Measurements from ENCODE around the gene OR10H2.

OR10H2 gene

GRCh38 chr19:15733895-15734294, 6.1 kb downstream of the OR10H2 start:
- Histone ChIP-seq H3K4me2 (ENCODE audit: low read length) (no peak overlapping the region), H3K4me3 (ENCODE audit: low read length) (no peak overlapping the region), H3K36me3 (replicated peaks; ENCODE audit: low read depth, low read length) (no peaks in the 10 kb centered on the region), H3K9me3 (ENCODE audit: insufficient read depth, low read length) (no peaks in the 10 kb centered on the region), H3K27me3 (ENCODE audit: low read depth, low read length) (peaks cover 4% of the 10 kb centered on the region; the same call in 1 of the 2 replicates), H2AFZ (ENCODE audit: low read depth, low read length) (no peak overlapping the region), H3K79me2 (ENCODE audit: low read length) (no peaks in the 10 kb centered on the region), H3K27ac (ENCODE audit: low read length) (no peak overlapping the region), H4K20me1 (ENCODE audit: insufficient read depth, low read length) (no peaks in the 10 kb centered on the region), H3K4me1 (ENCODE audit: low read length) (no peaks in the 10 kb centered on the region), H3K9ac (ENCODE audit: low read length) (no peak overlapping the region)
- TF ChIP-seq, protein P1, sequence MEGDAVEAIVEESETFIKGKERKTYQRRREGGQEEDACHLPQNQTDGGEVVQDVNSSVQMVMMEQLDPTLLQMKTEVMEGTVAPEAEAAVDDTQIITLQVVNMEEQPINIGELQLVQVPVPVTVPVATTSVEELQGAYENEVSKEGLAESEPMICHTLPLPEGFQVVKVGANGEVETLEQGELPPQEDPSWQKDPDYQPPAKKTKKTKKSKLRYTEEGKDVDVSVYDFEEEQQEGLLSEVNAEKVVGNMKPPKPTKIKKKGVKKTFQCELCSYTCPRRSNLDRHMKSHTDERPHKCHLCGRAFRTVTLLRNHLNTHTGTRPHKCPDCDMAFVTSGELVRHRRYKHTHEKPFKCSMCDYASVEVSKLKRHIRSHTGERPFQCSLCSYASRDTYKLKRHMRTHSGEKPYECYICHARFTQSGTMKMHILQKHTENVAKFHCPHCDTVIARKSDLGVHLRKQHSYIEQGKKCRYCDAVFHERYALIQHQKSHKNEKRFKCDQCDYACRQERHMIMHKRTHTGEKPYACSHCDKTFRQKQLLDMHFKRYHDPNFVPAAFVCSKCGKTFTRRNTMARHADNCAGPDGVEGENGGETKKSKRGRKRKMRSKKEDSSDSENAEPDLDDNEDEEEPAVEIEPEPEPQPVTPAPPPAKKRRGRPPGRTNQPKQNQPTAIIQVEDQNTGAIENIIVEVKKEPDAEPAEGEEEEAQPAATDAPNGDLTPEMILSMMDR (IDR thresholded peaks at IDR 0.05; ENCODE audit: low read depth, low read length), result no peak
- TF ChIP-seq EZH2phosphoT487 (IDR thresholded peaks at IDR 0.05; ENCODE audit: low read depth), result no peak

- H3K79me2 ChIP-seq (ENCODE audit: low read length), result no peaks in the 10 kb centered on the region
- no peaks in the 10 kb centered on the region for H4K20me1 ChIP-seq (ENCODE audit: insufficient read depth, low read length)
- no peak within 1 kb of the TSS for H2AFZ ChIP-seq (ENCODE audit: low read depth, low read length)
- H3K4me1 ChIP-seq (ENCODE audit: low read length), result no peaks in the 10 kb centered on the region
- no peak within 1 kb of the TSS for H3K27ac ChIP-seq (ENCODE audit: low read length)
- H3K4me2 ChIP-seq (ENCODE audit: low read length), result no peak within 1 kb of the TSS
- no peak within 1 kb of the TSS for H3K9ac ChIP-seq (ENCODE audit: low read length)
- no peaks in the 10 kb centered on the region for H3K36me3 ChIP-seq (replicated peaks; ENCODE audit: low read depth, low read length)
- peaks cover 2% of the 10 kb centered on the region; the same call in 1 of the 2 replicates for H3K27me3 ChIP-seq (ENCODE audit: low read depth, low read length)
- peaks cover 4% of the 10 kb centered on the region; the same call in 1 of the 2 replicates for H3K9me3 ChIP-seq (ENCODE audit: insufficient read depth, low read length)
- TF ChIP-seq, protein P1 (IDR thresholded peaks at IDR 0.05; ENCODE audit: low read depth, low read length), result no peak
- no peak for TF ChIP-seq EZH2phosphoT487 (IDR thresholded peaks at IDR 0.05; ENCODE audit: low read depth)
- H3K4me3 ChIP-seq (ENCODE audit: low read length), result no peak within 1 kb of the TSS
Observed at GRCh38 chr19:15737722-15738121, 9.9 kb downstream of the OR10H2 start, which contains the start of gene OR10H3. Gene OR10H3, plus strand, starts transcription at chr19:15737985. Its CDS starts 3,408 bp downstream, at chr19:15741393.

DNA sequence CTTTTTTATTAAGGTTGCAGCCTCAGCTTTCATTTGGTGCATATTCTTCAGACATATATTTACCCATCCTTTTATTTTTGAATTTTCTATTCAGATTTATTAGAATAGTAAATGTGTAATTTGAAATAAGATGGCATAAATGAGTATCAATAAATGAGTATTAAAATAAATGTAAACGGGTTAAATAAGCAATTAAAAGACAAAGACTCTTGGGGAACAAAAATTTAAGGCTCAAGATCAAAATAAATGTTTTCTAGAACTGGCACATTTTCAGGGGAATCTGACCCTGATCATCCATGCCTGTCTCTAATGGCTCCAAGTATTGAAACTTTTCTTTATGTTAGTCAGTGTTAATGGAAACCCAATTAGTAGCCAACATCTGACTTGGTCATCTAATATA, 13.0 kb downstream of the OR10H2 start:
- H4K20me1 ChIP-seq (ENCODE audit: insufficient read depth, low read length), result no peaks in the 10 kb centered on the region
- no peaks in the 10 kb centered on the region for H3K79me2 ChIP-seq (ENCODE audit: low read length)
- H3K27ac ChIP-seq (ENCODE audit: low read length), result no peak overlapping the region
- H2AFZ ChIP-seq (ENCODE audit: low read depth, low read length), result no peak overlapping the region
- H3K4me1 ChIP-seq (ENCODE audit: low read length), result no peaks in the 10 kb centered on the region
- no peaks in the 10 kb centered on the region for H3K36me3 ChIP-seq (replicated peaks; ENCODE audit: low read depth, low read length)
- H3K4me2 ChIP-seq (ENCODE audit: low read length), result no peak overlapping the region
- no peak overlapping the region for H3K4me3 ChIP-seq (ENCODE audit: low read length)
- H3K27me3 ChIP-seq (ENCODE audit: low read depth, low read length), result no peaks in the 10 kb centered on the region
- TF ChIP-seq, protein P1 (IDR thresholded peaks at IDR 0.05; ENCODE audit: low read depth, low read length), result no peak
- peaks cover 4% of the 10 kb centered on the region; the same call in 1 of the 2 replicates for H3K9me3 ChIP-seq (ENCODE audit: insufficient read depth, low read length)
- no peak overlapping the region for H3K9ac ChIP-seq (ENCODE audit: low read length)

- Histone ChIP-seq H4K20me1 (ENCODE audit: insufficient read depth, low read length) (no peaks in the 10 kb centered on the region), H2AFZ (ENCODE audit: low read depth, low read length) (no peak overlapping the region), H3K79me2 (ENCODE audit: low read length) (no peaks in the 10 kb centered on the region), H3K36me3 (replicated peaks; ENCODE audit: low read depth, low read length) (no peaks in the 10 kb centered on the region), H3K27me3 (ENCODE audit: low read depth, low read length) (peaks cover 13% of the 10 kb centered on the region; the same call in 1 of the 2 replicates), H3K4me2 (ENCODE audit: low read length) (no peak overlapping the region), H3K27ac (ENCODE audit: low read length) (no peak overlapping the region), H3K9me3 (ENCODE audit: insufficient read depth, low read length) (no peaks in the 10 kb centered on the region), H3K9ac (ENCODE audit: low read length) (no peak overlapping the region), H3K4me3 (ENCODE audit: low read length) (no peak overlapping the region), H3K4me1 (ENCODE audit: low read length) (no peaks in the 10 kb centered on the region)
- TF ChIP-seq, protein P1 (IDR thresholded peaks at IDR 0.05; ENCODE audit: low read depth, low read length), result no peak
- TF ChIP-seq EZH2phosphoT487 (IDR thresholded peaks at IDR 0.05; ENCODE audit: low read depth), result no peak
Observed at GRCh38 chr19:15748239-15748638, 20.4 kb downstream of the OR10H2 start.
